ENCODE measurements around the gene FAM43B.
A peak's percentile ranks its signal among the peaks of the same experiment; 100 is the strongest.
"Not testable (repeated sequence)": the region's sequence is repeated elsewhere in the genome, so short reads cannot be mapped to it uniquely, and the experiment has no call there.

FAM43B gene

GRCh38 chr1:20551945-20552727 is at the start of gene FAM43B:
TSS of gene FAM43B (plus strand) at chr1:20552573. CDS start at chr1:20552974, 401 bp downstream.
- FAIRE-seq (no peak), DNase-seq (ENCODE audit: low spot score) (no peak)

- DNase-seq (ENCODE audit: low spot score), result no peak
- FAIRE-seq, result no peak
Observed at GRCh38 chr1:20505488-20505887, 46.9 kb upstream of the FAM43B start.

- DNase-seq (ENCODE audit: low spot score) (no peak), FAIRE-seq (no peak)
Observed at GRCh38 chr1:20507248-20507563, 45.2 kb upstream of the FAM43B start.

- FAIRE-seq (no peak), DNase-seq (ENCODE audit: low spot score) (peak; percentile 81)
Observed at GRCh38 chr1:20507564-20508410, 44.6 kb upstream of the FAM43B start, which contains the start of gene MUL1. TSS of gene MUL1 (minus strand) at chr1:20508151. CDS start at chr1:20508024, 127 bp downstream.

GRCh38 chr1:20508411-20508771 is 44.0 kb upstream of the FAM43B start:
- DNase-seq (ENCODE audit: low spot score), result no peak
- FAIRE-seq, result no peak

- DNase-seq (ENCODE audit: low spot score) (no peak), FAIRE-seq (no peak)
Observed at GRCh38 chr1:20511518-20512428, 40.6 kb upstream of the FAM43B start.

- DNase-seq (ENCODE audit: low spot score); FAIRE-seq: not testable (repeated sequence)
Observed at GRCh38 chr1:20519609-20520262, 32.6 kb upstream of the FAM43B start.

GRCh38 chr1:20521960-20522861 is 30.2 kb upstream of the FAM43B start:
- DNase-seq (ENCODE audit: low spot score) (peak; percentile 49), FAIRE-seq (peak; percentile 77)

GRCh38 chr1:20526267-20526666 is 26.1 kb upstream of the FAM43B start:
- no peak for DNase-seq (ENCODE audit: low spot score)
- FAIRE-seq, result no peak

GRCh38 chr1:20528221-20528620 is 24.2 kb upstream of the FAM43B start:
- DNase-seq (ENCODE audit: low spot score), result no peak
- FAIRE-seq, result no peak

GRCh38 chr1:20530306-20530705 is 22.1 kb upstream of the FAM43B start:
- FAIRE-seq (no peak), DNase-seq (ENCODE audit: low spot score) (no peak)

- FAIRE-seq, result no peak
- no peak for DNase-seq (ENCODE audit: low spot score)
Observed at GRCh38 chr1:20530901-20531300, 21.5 kb upstream of the FAM43B start.

- FAIRE-seq (no peak), DNase-seq (ENCODE audit: low spot score) (no peak)
Observed at GRCh38 chr1:20533635-20534034, 18.7 kb upstream of the FAM43B start.

GRCh38 chr1:20534659-20535417 is 17.5 kb upstream of the FAM43B start:
- no peak for DNase-seq (ENCODE audit: low spot score)
- no peak for FAIRE-seq

GRCh38 chr1:20538227-20538626 is 14.1 kb upstream of the FAM43B start:
- DNase-seq (ENCODE audit: low spot score) (no peak), FAIRE-seq (no peak)

GRCh38 chr1:20538760-20539551 is 13.4 kb upstream of the FAM43B start:
- DNase-seq (ENCODE audit: low spot score) (no peak), FAIRE-seq (no peak)

GRCh38 chr1:20540281-20540680 is 12.1 kb upstream of the FAM43B start:
- FAIRE-seq, result no peak
- DNase-seq (ENCODE audit: low spot score), result no peak

- DNase-seq (ENCODE audit: low spot score) (no peak), FAIRE-seq (no peak)
Observed at GRCh38 chr1:20546637-20547036, 5.7 kb upstream of the FAM43B start.

Measured in RCC 7860 (cell line).